ENCODE results near the gene SDR39U1. TPM values are rescaled to one million over a fixed set of nuclear protein-coding genes. Genes with fewer than 3 reads are reported as not detected.

The SDR39U1 gene, protein sequence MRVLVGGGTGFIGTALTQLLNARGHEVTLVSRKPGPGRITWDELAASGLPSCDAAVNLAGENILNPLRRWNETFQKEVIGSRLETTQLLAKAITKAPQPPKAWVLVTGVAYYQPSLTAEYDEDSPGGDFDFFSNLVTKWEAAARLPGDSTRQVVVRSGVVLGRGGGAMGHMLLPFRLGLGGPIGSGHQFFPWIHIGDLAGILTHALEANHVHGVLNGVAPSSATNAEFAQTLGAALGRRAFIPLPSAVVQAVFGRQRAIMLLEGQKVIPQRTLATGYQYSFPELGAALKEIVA
- 13.4 and 15.2 TPM in 2 replicates for total RNA-seq

DNA sequence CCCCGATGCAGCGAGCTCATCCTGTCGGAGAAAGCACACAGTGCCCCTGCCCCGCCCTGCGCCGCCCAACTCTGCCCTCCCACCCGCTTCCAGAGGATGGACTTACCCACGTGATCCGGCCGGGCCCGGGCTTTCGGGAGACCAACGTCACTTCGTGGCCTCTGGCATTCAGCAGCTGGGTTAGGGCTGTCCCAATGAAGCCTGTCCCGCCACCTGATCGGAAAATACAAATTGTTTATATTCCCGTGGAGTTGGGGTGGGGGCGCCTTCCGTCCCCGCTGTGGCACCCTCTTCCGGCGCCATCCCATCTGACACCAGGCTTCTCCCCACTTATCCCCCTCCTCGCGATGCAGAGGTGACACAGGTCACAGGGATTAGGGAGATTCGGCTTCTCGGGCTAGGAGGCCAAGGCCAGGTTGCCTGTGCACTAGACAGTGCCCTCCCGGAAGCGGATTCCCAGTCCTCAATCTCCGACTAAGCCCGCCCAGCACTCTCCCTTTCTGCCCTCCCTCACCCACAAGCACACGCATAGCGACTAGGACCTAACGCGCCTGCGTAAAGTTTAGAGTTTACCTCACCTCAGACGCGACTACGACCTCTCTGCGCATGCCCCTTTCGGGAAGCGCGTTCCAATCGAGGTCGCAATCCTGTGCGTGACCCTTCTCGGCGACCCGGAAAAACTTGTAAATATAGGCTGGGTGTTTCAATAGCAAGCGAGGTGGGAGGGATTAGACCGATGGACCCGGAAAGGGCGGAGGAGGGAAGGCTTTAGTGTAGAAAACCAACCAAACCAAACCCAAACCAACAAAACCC lies at the start of gene SDR39U1:
TSS of gene SDR39U1 (minus strand) at position 537 of the 813 bp plus-strand sequence. CDS start at position 530, 7 bp downstream.

GRCh38 chr14:24429395-24430142 lies 13.0 kb downstream of the SDR39U1 start, which contains the start of the genes CBLN3 and KHNYN:
TSS of gene CBLN3 (minus strand) at chr14:24429668. CDS start at chr14:24429054, 614 bp downstream.
TSS of gene KHNYN (plus strand) at chr14:24429954. CDS start at chr14:24430731, 777 bp downstream.

GRCh38 chr14:24398653-24399446 lies 43.7 kb downstream of the SDR39U1 start, which contains the start of gene NYNRIN:
TSS of gene NYNRIN (plus strand) at chr14:24399003. CDS start at chr14:24399247, 244 bp downstream.

Other genes starting within 250 kb of the SDR39U1 start
- gene TM9SF1, start 247.3 kb downstream of the SDR39U1 start, total RNA-seq, result 71.9 and 83.6 TPM in 2 replicates
- 0.13 and 0.43 TPM in 2 replicates for gene TSSK4, start 237.1 kb downstream of the SDR39U1 start, total RNA-seq
- gene CHMP4A, start 229.3 kb downstream of the SDR39U1 start, total RNA-seq, result 35.3 and 35.8 TPM in 2 replicates
- gene MDP1, start 226.7 kb downstream of the SDR39U1 start, total RNA-seq, result 18.8 and 21.6 TPM in 2 replicates
- gene NEDD8, start 210.4 kb downstream of the SDR39U1 start, total RNA-seq, result 104 and 115 TPM in 2 replicates
- gene GMPR2, start 209.8 kb downstream of the SDR39U1 start, total RNA-seq, result 80.2 and 87.7 TPM in 2 replicates
- 44.1 and 50.3 TPM in 2 replicates for gene TINF2, start 200.2 kb downstream of the SDR39U1 start, total RNA-seq
- gene TGM1, start 179.6 kb downstream of the SDR39U1 start, total RNA-seq, result 1.1 and 1.6 TPM in 2 replicates
- gene RABGGTA, start 171.2 kb downstream of the SDR39U1 start, total RNA-seq, result 14.9 and 17.9 TPM in 2 replicates
- 11.9 and 12.6 TPM in 2 replicates for gene DHRS1, start 143.0 kb downstream of the SDR39U1 start, total RNA-seq
- 15.8 and 17.8 TPM in 2 replicates for gene NOP9, start 142.9 kb downstream of the SDR39U1 start, total RNA-seq
- gene CIDEB, start 134.8 kb downstream of the SDR39U1 start, total RNA-seq, result 6.4 and 7.2 TPM in 2 replicates
- 3.5 and 5.5 TPM in 2 replicates for gene LTB4R2, start 132.6 kb downstream of the SDR39U1 start, total RNA-seq
- gene LTB4R, start 131.3 kb downstream of the SDR39U1 start, total RNA-seq, result 1.9 and 2.4 TPM in 2 replicates
- 99.4 and 106 TPM in 2 replicates for gene ADCY4, start 107.7 kb downstream of the SDR39U1 start, total RNA-seq
- 180 and 256 TPM in 2 replicates for gene RIPK3, start 102.8 kb downstream of the SDR39U1 start, total RNA-seq
- gene NFATC4, start 74.6 kb downstream of the SDR39U1 start, total RNA-seq, result 202 and 302 TPM in 2 replicates
- 14.0 and 14.4 TPM in 2 replicates for gene NYNRIN, start 43.8 kb downstream of the SDR39U1 start, total RNA-seq
- 6.1 and 7.5 TPM in 2 replicates for gene CBLN3, start 13.1 kb downstream of the SDR39U1 start, total RNA-seq
- gene KHNYN, start 12.8 kb downstream of the SDR39U1 start, total RNA-seq, result 51.0 and 53.6 TPM in 2 replicates
- gene CMA1, start 65.5 kb upstream of the SDR39U1 start, total RNA-seq, result not detected in 2 replicates
- not detected in 2 replicates for gene CTSG, start 133.5 kb upstream of the SDR39U1 start, total RNA-seq
- not detected in 2 replicates for gene GZMH, start 166.9 kb upstream of the SDR39U1 start, total RNA-seq
- gene GZMB, start 191.4 kb upstream of the SDR39U1 start, total RNA-seq, result not detected in 2 replicates